NCI-H146 treated with DMSO at 0.1 percent for 48 hours (cell line): Measurements from ENCODE around the gene CFHR5.
"Not testable (repeated sequence)": the region's sequence is repeated elsewhere in the genome, so short reads cannot be mapped to it uniquely, and the experiment has no call there.

Source experiments
- DNase-seq: peaks from one replicate; lab custom pipeline; 2025; ENCODE audit not compliant: unreplicated experiment; lab: John Stamatoyannopoulos, UW

Gene CFHR5

DNA sequence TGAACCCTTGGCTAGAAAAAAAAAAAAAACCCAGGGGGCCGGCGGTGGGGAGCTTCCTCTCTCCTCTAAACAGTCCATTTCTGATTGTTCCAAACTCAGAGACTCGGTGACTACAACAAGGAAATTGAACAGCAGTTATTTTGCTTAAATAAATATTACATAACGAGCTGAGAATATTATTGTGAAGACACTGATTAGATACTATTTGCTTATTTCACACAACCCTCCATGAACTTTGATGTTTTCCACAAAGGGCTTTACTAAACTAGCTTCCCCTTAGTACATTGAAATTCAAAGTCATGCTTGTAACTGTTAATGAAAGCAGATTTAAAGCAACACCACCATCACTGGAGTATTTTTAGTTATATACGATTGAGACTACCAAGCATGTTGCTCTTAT, at the start of gene CFHR5:
Gene CFHR5 (plus strand): TSS at position 279 of the 400 bp plus-strand sequence. CDS start 109 bp downstream, at position 388.
- DNase-seq = no peak

DNA sequence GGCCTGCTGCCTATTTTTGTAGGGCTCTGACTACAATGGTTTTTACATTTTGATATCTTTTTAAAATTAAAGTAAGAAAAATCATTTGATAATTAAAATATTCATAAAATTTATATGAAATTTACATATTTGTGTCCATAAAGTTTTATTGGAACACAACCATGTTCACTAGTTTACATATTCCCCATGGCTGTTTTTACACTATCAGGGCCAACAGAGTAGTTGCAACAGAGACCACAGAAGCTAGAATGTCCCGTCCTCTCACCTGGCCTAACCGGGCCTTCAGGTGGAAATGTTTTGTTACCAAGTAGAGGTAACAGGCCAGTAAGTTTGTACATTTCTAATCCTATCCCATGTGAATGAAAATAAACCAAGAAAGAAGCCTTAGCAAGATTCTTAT, 44.5 kb upstream of the CFHR5 start:
- not testable (repeated sequence) for DNase-seq

DNA sequence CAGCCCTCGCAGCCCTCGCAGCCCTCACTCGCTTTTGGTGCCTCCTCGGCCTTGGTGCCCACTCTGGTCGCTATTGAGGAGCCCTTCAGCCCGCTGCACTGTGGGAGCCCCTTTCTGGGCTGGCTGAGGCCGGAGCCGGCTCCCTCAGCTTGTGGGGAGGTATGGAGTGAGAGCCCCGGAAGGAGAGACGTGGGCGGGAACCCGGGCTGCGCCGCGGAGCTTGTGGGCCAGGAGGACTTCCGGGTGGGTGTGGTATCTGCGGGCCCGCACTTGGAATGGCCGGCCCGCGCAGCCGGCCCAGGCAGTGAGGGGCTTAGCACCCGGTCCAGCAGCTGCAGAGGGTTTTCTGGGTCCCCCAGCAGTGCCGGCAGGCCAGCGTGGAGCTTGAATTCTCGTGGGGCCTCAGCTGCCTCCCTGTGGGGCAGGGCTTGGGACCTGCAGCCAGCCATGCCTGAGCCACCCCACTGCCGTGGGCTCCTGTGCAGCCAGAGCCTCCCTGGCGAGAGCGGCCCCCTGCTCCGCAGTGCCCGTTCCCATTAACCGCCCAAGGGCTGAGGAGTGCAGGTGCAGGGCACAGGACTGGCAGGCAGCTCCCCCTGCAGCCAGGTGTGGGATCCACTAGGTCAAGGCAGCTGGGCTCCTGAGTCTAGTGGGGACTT, 43.7 kb upstream of the CFHR5 start:
- DNase-seq = peak; percentile 83

DNA sequence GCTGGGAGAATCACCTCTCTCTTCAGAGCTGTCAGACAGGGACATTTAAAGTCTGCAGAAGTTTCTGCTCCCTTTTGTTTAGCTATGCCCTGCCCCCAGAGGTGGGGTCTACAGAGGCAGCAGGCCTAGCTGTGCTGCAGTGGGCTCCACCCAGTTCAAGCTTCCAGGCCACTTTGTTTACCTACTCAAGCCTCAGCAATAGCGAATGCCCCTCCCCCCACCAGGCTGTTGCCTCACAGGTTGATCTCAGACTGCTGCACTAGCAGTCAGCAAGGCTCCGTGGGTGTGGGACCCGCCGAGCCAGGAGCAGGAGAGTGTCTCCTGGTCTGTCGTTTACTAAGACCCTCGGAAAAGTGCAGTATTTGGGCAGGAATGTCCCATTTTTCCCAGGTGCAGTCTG, 35.9 kb upstream of the CFHR5 start:
- DNase-seq = not testable (repeated sequence)

DNA sequence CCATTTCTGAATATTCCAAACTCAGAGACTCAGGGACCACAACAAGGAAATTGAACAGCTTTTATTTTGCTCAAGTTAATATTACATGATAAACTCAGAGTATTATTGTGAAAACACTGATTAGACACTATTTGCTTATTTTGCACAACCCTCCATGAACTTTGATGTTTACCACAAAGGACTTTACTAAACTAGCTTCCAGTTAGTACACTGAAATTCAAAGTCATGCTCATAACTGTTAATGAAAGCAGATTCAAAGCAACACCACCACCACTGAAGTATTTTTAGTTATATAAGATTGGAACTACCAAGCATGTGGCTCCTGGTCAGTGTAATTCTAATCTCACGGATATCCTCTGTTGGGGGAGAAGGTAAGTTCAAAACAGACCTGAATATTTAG, 33.8 kb upstream of the CFHR5 start, which contains the start of gene CFHR2:
Gene CFHR2 (plus strand): TSS at position 171 of the 400 bp plus-strand sequence. CDS start 143 bp downstream, at position 314.
- DNase-seq = not testable (repeated sequence)

DNA sequence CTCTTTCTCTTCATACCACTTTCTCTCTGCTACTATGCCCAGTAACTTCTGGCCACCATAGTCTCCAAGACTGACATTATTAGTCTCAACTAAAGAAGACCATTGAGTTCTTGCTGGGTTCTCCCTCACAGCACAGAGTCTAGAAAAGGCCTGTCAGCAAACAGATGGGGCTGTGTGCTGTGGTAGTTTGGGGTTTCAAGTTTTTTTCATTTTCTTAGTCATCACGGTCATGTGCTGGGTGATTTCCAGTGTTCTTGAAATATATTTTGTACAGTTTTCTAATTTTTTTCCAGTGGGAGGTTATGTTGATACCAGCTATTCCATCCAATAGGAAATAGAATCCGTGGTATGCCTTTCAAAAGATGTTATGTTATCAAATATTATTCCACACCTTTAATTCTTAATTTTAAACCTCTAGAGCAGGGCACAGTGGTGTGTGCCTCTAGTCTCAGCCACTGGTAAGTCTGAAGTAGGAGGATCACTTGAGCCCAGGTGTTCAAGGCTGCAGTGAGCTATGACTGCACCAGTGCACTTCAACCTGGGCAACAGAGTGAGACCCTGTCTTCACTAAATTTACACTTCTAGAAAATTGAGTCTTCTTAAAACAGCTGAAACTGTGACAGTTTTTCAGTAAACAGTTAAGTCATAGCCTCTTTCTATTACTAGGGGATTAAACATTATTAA, 25.5 kb upstream of the CFHR5 start:
- no peak for DNase-seq

DNA sequence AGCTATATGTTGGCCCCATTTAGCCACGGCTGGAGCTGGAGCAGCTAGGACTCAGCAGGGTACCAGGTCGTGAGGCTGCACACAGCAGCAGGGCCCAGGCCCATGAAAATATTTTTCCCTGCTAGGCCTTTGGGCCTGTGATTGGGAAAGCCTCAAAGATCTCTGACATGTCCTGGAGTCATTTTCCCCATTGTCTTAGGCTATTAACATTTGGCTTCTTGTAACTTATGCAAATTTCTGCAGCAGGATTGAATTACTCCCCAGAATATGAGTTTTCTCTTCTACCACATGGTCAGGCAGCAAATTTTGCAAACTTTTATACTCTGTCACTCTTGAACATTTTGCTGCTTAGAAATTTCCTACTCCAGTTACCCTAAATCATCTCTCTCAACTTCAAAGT, 22.6 kb upstream of the CFHR5 start:
- no peak for DNase-seq

DNA sequence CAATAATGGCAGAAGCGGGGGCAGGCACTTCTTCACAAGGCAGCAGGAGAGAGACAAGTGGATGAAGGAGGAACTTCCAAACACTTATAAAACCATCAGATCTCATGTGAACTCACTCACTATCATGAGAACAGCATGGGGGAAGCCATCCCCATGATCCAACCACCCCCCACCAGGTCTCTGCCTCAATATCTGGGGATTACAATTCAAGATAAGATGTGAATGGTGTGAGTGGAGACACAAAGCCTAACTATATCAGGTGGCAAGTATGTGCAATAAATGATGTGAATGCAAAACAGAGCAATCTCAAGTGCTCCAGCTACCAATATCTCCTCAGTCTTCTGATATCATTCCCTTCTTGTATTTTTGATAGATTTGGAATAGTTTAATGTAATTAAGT, 21.4 kb upstream of the CFHR5 start:
- DNase-seq = no peak

DNA sequence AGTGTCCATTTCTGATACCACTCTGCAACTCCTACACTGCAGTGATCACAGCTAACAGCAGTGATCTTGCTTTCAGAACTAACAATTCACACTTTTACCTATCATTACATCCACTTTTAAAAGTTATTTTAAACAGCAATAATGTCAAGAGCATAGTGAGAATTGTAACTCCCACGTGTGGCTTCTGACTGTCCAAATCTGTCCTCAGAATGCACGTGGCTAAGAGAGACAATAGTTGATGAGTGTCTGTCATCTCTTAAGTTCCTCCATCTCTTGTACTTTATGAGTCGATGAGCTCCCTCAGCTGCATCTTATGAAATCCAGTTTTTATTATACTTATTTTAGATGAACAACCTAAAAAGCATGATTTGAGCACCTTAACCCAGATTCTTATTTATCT, 16.5 kb upstream of the CFHR5 start:
- DNase-seq = no peak

DNA sequence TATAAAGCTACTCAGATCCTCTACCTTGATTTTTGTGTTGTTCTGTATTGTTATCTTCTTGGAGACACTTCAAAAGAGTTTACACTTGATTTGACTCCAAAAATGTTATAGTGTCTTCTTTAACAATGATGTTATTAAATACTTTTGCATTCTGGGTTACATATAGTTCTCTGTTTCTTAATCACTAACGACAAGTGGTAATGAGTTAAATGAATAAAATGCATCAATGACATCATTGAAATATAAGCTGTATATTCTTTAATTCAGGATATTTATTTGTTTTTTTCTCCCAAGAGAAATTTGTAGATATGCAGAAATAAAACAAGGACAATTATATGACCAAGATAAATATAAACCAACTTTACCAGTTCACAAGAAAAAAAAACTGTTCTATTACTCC, 7.2 kb upstream of the CFHR5 start:
- DNase-seq = no peak

DNA sequence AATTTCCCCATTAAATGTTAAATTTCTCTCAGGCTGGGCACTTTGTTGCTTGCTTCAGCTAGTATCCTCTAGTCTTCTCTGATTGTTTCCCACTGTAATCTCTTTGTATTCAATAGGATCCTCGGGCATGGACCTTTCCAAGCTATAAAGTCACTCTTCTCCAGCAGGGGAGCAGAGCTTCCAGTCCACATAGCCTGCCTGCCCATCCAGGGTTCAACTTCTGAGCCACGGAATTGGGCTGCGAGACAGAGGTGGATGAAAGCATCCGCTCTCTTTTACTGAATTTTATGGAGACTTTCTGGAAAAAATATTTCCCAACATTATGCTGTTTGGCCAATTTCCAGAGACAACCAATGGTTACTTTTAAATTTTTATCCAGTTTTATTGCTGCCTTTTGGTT, 1.1 kb upstream of the CFHR5 start:
- DNase-seq = no peak

DNA sequence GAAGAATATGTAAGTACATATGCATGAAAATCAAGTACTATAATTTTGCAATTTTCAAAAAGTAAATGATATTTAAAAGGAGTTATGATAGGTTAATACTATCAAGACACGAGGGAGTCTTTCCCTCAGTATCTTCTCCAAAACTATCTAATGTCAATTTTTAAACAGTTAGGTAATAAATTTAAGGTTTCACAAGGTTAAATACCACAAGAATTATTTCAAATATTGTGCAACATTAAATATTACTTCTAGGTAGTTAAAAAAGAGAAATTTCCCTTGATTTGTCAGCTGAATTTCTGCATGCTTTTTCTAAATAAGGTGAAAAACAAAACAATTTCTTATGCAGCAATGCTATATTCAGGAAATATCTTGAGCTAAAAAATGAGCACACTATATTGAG, 3.5 kb downstream of the CFHR5 start:
- no peak for DNase-seq

DNA sequence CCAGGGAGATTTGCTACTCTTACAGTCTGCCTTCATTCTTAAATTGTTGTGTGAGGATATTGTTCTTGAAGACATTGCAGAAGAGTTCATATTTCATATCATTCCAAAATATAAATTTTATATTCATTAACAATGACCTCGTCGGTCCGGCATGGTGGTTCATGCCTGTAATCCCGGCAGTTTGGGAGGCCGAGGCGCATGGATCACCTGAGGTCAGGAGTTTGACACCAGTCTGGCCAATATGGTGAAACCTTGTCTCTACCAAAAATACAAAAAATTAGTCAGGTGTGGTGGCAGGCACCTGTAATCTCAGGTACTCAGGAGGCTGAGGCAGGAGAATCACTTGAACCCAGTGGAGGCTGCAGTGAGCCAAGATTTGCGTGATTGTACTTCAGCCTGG, 4.9 kb downstream of the CFHR5 start:
- DNase-seq = not testable (repeated sequence)

DNA sequence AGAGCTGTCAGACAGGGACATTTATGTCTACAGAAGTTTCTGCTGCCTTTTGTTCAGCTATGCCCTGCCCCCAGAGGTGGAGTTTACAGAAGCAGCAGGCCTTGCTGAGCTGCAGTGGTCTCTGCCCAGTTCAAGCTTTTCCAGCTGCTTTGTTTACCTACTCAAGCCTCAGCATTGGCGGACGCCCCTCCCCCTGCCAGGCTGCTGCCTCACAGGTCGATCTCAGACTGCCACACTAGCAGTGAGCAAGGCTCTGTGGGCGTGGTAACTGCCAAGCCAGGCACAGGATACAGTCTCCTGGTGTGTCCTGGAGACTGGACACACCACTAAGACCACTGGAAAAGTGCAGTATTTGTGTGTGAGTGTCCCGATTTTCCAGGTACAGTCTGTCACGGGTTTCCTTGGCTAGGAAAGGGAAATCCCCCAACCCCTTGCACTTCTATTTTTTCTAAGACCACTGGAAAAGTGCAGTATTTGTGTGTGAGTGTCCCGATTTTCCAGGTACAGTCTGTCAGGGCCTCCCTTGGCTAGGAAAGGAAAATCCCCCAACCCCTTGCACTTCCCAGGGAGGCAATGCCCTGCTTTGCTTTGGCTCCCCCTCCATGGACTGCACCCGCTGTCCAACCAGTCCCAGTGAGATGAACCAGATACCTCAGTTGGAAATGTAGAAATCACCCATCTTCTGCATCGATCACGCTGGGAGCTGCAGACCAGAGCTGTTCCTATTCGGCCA, 14.7 kb downstream of the CFHR5 start:
- peak; percentile 74 for DNase-seq

DNA sequence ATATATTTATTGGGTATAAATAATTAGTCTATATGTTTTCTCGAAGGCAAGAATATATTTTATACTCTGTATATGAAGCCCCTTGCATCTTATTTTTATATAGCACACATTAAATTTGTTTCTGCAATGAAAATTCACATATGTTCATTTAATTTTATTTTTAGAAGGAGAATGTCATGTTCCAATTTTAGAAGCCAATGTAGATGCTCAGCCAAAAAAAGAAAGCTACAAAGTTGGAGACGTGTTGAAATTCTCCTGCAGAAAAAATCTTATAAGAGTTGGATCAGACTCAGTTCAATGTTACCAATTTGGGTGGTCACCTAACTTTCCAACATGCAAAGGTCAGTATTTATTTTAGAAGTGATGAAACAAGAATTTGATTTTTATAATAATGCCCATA, 16.6 kb downstream of the CFHR5 start:
- no peak for DNase-seq

DNA sequence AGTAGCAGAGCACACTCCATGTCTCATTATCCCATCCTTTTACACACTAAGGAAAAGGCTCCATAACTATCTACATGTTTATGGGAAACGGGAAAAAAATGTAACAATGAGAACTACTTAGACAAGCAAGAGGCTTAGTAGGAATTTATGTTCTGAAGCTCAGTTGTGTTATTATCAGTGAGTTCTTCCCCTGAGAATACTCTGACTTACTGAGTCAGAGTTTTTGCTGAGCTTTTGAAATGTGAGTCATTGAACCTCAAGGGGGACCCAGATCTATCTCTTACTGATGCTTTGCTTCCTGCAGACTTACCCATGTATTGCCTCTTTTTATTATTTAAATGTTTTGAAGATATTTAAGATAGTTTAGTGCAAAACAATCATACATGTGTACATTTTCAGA, 20.1 kb downstream of the CFHR5 start:
- DNase-seq = no peak

DNA sequence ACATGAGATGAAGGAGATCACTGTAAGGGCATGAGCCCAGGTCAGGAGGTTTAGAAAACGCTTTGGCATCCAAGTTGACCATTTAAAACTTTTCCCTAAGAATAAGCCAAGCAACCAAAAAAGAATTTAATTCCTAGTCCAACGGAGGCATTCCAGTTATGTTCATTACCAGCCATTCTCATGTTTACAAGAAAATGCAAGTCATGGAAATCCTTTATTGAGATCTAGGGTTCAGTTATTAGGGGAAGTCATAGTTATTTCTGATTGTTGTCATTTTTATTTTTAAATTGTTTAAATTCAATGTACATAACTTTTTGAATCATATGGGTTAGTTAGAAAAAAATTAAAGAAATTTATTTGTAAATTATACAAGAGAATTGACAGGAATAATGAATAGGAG, 24.5 kb downstream of the CFHR5 start:
- no peak for DNase-seq

DNA sequence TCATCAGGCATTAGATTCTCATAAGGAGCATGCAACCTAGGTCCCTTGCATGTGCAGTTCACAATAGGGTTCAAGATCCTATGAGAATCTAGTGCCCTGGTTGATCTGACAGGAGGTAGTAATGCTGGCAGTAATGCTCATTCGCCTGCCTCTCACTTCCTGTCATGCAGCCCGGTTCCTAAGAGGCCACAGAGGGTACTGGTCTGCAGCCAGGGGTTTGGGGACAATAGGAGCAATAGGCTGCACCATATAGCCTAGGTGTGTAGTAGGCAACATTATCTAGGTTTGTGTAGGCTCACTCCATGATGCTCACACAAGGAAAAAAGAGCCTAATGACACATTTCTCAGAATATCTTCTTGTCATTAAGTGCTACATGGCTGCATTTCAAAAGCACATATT, 25.8 kb downstream of the CFHR5 start:
- no peak for DNase-seq

DNA sequence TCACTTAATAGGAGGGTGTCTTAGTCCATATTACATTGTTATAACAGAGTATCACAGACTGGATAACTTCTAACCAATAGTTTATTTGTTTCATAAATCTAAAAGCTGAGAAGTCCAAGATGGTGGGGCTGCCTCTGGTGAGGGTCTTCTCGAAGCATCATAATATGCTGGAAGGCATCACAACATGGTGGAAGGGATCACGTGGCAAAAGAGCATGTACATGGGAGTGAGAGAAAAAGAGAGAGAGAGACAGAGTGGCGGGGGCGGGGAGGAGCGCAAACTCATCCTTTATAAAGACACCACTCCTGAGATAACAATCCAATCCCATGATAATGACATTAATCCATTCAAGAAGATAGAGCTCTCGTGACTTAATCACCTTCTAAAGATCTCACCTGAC, 31.5 kb downstream of the CFHR5 start:
- peak; percentile 26 for DNase-seq

DNA sequence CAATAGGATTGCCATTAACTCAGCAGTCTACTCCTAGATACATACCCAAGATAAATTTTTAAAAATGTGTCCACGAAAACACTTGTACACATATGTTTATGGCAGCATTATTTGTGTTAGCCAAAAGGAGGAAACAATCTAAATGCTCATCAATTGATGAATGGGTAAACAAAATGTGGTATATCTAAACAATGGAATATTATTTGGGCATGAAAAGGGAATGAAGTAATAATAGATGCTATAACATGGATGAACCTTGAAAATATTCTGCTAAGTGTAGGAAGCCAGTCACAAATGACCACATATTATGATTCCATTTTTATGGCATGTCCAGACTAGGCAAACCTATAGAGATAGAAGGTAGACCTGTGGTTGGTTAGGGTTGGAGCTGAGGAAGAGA, 34.3 kb downstream of the CFHR5 start:
- no peak for DNase-seq

DNA sequence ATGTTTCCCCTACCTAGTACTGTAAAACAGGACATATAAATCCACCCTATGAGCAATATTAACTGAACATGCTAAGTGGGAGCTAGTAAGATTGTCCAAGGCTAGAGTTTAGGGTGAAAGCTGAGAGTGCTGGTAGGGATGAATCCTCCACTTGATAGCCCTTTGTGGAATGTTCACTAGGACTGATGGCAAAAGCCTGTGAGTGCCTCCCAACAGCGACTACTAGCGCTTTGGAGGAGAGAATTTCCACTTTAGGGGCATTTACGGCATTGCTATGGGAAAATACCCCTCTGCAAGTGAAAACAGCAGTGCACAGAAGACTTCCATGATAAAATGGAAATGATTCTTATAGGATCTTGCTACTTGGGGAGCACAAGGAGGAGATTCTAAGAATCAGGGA, 35.9 kb downstream of the CFHR5 start:
- DNase-seq = no peak

DNA sequence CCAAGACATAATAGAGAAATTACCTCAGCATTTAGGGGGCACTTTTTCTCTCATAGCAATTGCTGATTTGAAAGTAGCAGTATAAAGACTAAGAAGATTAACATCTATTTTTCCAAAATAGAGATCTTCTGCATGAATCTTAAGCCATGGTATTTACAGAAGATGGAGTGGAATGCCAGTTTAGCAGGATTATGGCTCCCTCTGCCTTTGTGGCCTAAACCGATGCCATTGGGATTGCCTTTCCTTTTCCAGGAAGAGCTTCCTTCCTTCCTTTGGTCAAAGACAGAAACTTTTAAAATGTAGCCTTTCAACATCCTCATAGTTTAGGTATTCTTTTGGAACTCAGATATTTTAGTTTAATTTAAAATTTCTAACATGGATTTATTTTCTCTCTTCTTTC, 39.4 kb downstream of the CFHR5 start:
- DNase-seq = no peak
